GM21447 (cell line): ENCODE measurements around the gene VDR.

Experiments used
- ATAC-seq: cut with Tn5 transposase; IDR thresholded peaks from one replicate; pipeline ENCODE4 v1.9.1; 2021; ENCODE audit not compliant: unreplicated experiment

VDR gene

GRCh38 chr12:47931187-47931586, 26.4 kb upstream of the VDR start:
- ATAC-seq = no peak

- ATAC-seq = no peak
These were observed 25.8 kb upstream of the VDR start for GRCh38 chr12:47930634-47931033.

- ATAC-seq = no peak
These were observed 22.6 kb upstream of the VDR start for GRCh38 chr12:47927346-47927745.

GRCh38 chr12:47921907-47922306, 17.1 kb upstream of the VDR start:
- ATAC-seq = no peak

- no peak for ATAC-seq
These were observed 16.1 kb upstream of the VDR start for GRCh38 chr12:47920913-47921312.

- ATAC-seq = no peak
These were observed 8.3 kb upstream of the VDR start for GRCh38 chr12:47913081-47913480.

- no peak for ATAC-seq
These were observed 7.8 kb upstream of the VDR start for GRCh38 chr12:47912556-47912955.

GRCh38 chr12:47910981-47911380, 6.2 kb upstream of the VDR start:
- no peak for ATAC-seq

- ATAC-seq = no peak
These were observed 5.7 kb upstream of the VDR start for GRCh38 chr12:47910486-47910885.

GRCh38 chr12:47909839-47910465, 5.2 kb upstream of the VDR start:
- ATAC-seq = no peak

- ATAC-seq = no peak
These were observed 3.9 kb upstream of the VDR start for GRCh38 chr12:47908738-47909137.

GRCh38 chr12:47907851-47908454, 3.2 kb upstream of the VDR start:
- no peak for ATAC-seq

- no peak for ATAC-seq
These were observed 674 bp downstream of the VDR start for GRCh38 chr12:47903927-47904712.

- no peak for ATAC-seq
These were observed 1.6 kb downstream of the VDR start for GRCh38 chr12:47903151-47903611.

- no peak for ATAC-seq
These were observed 2.6 kb downstream of the VDR start for GRCh38 chr12:47902131-47902639.

GRCh38 chr12:47901718-47902093, 3.1 kb downstream of the VDR start:
- no peak for ATAC-seq

GRCh38 chr12:47901063-47901717, 3.6 kb downstream of the VDR start:
- no peak for ATAC-seq

- ATAC-seq = no peak
These were observed 4.4 kb downstream of the VDR start for GRCh38 chr12:47900131-47901062.

GRCh38 chr12:47899466-47899865, 5.3 kb downstream of the VDR start:
- no peak for ATAC-seq

GRCh38 chr12:47896633-47897032, 8.2 kb downstream of the VDR start:
- no peak for ATAC-seq
